IPS-11a (cell line): ENCODE data around the gene CFAP221.

ENCODE experiments used
- H3K4me3 ChIP-seq: one replicate; pipeline ENCODE4 v1.5.1; 2013; ENCODE audit warnings: low read depth, low read length, control low read depth

The CFAP221 gene

DNA sequence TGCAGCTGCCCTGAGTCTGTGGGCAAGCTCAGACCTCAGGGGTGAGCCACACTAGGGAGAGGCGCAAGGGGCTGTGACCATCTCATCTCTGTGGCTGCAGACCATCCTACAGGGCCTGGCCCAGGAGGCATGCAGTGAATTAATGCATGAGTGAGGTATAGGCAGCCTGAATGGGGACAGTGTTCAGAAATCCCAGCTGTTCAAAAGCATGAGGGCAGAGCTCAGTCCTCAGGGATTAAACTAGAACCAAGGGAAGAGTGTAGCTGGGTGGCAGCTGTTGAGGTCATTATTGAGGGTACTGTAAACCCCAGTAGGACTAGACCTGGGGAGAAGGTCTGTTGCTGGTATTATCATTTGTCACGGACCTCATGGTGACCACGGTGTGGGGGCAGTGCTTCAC lies 151.8 kb downstream of the CFAP221 start:
- no peak overlapping the region for H3K4me3 ChIP-seq

DNA sequence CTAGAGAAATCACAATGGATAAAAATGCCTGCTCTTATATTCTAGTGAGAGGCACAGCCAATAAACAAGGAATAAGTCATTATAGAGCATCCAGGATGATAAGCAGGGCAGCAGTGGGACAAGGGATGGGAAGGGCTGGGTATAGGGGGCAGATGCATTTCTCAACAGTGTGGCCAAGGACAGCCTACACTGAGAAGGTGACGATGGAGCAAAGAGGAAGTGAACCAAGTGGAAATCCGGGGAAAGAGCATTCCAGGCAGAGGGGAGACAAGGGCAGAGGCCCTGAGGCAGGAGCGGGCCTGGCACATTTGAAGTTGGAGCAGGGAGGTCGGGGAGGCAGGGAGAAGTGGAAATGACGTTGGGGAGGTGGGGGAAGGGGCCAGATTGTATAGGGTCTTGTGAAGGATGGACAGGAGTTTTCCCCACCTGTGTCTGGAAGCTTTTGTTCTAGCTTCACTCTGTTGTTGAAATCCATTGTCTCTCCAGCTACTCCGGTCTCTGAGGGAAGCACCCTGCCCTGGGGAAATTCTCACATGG lies 152.3 kb downstream of the CFAP221 start:
- H3K4me3 ChIP-seq: no peak overlapping the region

DNA sequence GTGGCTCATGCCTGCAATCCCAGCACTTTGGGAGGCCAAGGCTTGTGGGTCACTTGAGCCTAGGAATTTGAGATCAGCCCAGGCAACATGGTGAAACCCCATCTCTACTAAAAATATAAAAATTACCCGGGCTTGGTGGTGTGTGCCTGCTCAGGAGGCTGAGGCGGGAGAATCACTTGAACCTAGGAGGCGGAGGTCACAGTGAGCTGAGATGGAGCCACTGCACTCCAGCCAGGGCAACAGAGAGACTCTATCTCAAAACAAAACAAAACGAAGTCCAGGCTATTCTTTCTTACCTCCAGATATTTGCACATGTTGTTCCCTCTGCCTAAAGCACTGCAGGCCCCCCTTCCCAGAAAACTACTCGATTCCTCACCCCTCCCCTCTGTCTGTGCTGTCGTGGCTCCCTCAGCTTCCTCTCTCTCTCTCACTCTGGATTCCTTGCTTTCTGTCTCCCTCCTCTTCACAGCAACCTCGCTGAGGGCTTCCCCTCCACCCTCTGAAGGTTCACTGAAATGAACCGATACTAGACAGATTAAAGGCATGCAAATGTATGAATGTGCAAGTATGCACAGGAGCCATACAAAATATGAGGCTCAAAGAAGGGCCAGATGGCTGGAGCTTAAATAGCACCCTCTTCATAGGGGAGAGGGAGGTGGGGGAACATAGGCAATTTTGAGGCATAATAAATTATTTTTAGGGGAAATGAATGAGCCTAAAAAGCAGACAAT lies 153.2 kb downstream of the CFAP221 start:
- no peak overlapping the region for H3K4me3 ChIP-seq

DNA sequence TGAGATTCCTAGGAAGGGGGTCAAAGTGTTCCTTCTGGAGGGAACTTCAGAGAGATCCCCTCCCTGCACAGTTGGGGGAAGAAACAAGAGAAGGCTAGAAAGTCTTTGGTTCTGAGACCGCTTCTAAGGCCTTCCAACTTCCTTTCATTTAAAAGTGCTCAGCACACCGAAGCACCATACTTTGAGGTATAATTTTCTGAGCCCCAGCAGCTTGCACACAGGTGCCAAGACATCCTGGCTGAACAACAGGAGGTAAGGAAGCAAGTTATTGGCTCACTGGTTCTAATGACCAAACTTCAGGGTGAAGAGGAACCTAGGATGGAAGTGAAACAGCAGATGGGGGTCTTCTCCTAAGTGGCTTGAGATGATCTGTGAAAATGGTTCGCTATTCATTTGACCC lies 154.0 kb downstream of the CFAP221 start:
- no peak overlapping the region for H3K4me3 ChIP-seq

DNA sequence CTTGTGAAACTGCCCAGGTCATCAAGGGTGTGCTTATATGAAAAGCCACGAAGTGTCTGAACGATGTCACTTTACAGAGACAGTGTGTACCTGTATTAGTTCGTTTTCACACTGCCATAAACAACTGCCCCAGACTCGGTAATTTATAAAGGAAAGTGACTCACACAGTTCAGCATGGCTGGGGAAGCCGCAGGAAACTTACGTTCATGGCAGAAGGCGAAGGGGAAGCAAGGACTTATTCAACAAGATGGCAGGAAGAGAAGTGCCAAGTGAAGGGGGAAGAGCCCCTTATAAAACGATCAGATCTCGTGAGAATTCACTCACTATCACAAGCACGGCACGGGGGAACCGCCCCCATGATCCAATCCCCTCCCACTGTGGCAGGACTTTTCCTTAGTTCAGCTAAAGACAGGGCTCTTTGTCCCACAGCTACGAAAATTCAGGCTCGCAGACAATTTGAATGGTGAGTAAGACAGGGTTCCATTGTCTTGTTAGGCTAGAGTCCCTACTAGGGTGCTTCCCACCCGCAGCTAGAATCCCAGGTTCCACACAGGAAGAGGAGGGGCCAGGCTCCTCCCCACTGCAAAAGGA lies 154.9 kb downstream of the CFAP221 start:
- H3K4me3 ChIP-seq: no peak overlapping the region

DNA sequence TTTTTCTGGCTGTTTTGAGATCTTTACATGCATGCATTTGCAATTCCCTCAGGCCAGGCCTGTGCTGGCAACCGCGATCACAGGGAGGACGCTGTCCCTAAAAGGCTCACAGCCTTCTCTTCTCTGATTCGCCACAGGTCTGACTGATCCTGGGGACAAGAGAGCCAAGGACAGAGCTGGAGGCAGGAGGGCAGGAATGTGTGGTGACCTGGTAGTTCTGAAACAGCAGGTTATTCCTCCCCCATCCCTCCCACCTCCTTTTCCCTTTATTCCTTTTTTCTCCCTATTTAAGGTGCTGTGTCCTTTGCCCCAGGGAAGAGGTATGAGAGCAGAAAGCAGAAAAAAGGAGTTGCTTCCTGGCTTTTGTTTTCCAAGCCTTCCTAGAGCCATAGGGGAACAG lies 156.6 kb downstream of the CFAP221 start:
- no peak overlapping the region for H3K4me3 ChIP-seq

DNA sequence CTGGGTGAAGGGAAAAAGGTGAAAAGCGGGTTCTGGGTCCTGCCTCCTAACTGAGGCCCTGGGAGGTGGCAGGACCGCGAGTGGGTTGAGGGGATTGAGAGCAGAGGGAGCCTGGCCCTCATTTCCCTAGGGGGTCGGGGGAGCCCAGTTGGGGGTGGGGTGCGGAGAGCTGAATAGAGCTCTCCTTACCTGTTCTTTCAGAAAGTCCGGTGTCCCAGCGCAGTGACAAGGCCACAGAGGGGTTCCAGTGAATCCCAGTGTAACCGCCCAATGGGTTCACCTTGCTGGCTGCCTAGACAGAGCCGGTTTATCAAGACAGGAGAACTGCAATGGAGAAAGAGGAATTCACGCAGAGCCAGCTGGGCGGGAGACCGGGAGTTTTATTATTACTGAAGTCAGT lies 157.1 kb downstream of the CFAP221 start:
- no peak overlapping the region for H3K4me3 ChIP-seq

DNA sequence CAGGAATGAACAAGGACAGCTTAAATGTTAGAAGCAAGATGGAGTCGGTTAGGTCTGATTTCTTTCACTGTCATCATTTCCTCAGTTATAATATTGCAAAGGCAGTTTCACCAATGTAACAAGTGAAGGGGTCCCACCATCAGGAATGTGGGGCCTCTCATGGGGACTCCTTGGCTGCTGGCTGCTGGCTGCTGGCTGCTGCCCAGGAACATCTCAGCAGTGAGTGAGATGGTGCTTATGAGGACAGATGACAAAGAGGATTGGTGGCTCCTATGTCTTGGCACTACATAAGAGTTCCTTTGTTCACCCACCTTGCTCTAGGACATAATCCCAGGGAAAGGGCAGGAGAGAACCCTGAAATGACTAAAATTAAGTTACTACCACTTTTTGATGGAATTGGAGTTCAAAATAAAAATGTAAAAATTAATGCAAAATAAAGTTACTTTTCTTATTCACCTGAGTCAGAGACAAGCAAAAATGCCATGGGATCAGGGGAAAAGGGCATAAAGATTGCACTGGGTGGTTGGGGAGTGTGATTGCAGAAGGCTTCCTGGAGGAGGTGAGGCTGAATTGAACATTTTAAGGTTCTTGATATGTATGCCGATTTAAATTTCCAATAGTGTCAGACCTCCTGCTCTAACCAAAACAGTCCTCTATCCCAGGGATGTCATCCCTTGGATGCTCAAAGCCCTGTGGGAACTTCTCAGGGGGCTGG lies 158.1 kb downstream of the CFAP221 start:
- no peak overlapping the region for H3K4me3 ChIP-seq

DNA sequence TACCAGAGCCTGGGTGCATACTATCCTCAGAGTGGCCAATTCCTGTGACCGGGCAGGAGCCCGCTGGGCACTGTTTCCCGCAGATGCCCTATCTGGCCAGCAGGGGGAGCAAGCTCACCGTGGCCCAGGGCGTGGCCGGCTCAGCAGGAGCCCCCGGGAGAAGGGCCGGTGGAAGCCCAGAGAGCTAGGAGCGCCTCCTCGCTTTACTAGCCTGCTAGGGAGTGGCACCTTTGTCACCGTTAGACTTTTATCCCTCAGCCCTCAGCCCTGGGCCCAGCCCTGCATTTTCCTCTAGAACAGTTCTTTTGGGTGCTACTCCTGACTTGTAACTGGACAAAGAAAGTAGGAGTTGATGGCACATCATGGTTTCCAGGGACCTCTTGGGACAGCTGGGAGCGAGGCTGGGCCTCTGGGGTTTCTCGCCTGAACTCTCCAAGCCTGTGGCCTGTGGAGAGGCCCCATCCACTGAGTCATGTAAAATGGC lies 158.7 kb downstream of the CFAP221 start:
- H3K4me3 ChIP-seq: no peak overlapping the region

DNA sequence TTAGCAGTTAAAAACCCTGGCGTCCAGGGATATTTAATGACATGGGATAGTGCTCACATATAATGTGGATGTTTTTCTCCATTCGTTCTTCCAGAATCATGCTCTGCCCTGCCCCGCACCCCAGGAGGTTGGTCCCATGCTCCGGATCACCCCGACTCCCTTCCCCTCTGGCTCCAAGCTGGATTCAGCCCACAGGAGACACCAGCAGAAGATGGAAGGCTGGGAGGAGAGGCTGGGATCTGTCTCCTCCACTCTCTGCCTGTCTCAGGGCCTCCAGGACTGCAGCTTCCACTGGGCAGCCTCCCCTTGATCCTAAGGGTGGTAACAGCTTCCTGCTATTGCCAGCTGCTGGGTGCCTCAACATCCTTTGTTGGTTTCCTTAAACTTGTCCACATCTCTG lies 159.3 kb downstream of the CFAP221 start:
- no peak overlapping the region for H3K4me3 ChIP-seq

DNA sequence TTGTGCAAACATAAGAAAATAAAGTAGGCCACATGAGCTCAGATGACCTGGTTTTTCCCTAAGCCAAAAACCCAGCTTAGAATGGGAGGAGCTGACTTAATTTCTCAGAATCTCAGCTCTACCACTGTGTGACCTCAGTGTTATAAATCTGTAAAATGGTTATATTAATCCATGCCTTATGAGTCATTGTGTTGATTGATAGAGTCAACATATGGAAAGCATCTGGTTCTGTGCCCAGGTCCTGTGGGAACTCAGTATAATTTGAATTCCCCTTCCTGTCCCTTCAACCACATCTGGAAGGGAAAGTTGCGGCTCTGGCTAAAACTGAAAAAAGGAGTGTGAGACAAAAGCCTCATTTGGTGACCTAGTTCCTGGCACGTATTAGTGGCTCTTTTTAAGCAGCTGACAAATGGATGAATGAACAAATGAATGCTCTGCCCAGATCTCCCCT lies 160.4 kb downstream of the CFAP221 start:
- H3K4me3 ChIP-seq: no peak overlapping the region

DNA sequence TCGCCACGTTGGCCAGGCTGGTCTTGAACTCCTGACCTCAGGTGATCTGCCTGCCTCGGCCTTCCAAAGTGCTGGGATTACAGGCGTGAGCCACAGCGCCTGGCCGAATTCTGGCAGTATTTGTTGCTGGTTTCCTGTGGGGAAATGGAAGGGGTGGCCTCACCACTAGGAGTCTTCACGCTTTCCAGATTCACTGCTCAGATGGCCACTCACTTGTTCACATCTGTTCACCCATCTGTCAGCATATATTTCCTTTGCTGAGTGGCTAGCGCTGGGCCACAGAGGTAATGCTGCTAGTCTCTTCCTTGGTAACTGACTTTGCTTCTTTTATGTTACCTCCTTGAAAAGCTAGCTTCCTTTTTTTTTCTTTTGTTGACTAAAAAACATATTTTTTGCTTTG lies 162.0 kb downstream of the CFAP221 start:
- no peak overlapping the region for H3K4me3 ChIP-seq
